Lung (tissue), 12 donors: Measurements from ENCODE around the gene KANK3. TPM values are rescaled to one million over a fixed set of nuclear protein-coding genes. Genes with fewer than 3 reads are reported as not detected.
A peak's percentile ranks its signal among the peaks of the same experiment; 100 is the strongest.
"Not testable (repeated sequence)": the region's sequence is repeated elsewhere in the genome, so short reads cannot be mapped to it uniquely, and the experiment has no call there.

Source experiments
- ATAC-seq: fragments of 200-7000 bp; cut with Tn5 transposase; one replicate; pipeline ENCODE4 v1.9.1; 2020; ENCODE audit warnings: moderate number of reproducible peaks; ENCODE audit not compliant: insufficient read depth, low FRiP score
- DNase-seq, 3 donors: peaks; one replicate each; pipeline ENCODE4 v3.0.0-alpha.2; 2013 to 2017
- H3K27ac ChIP-seq, 2 donors: one replicate each; pipeline ENCODE4 v1.5.1; 2013; ENCODE audit warnings: mild to moderate bottlenecking in 2 of 2, moderate library complexity in 2 of 2, control low read depth in 1 of 2, inconsistent platforms in 1 of 2, low read depth in 1 of 2, low read length in 1 of 2
- H3K27me3 ChIP-seq, 3 donors: one replicate each; pipeline ENCODE4 v1.5.1; 2013; ENCODE audit warnings: low read length in 2 of 3; ENCODE audit not compliant: control insufficient read depth in 3 of 3, insufficient read depth in 3 of 3
- H3K36me3 ChIP-seq, 4 donors: one replicate each; pipeline ENCODE4 v1.5.1; 2013; ENCODE audit warnings: low read length in 4 of 4, mild to moderate bottlenecking in 1 of 4, moderate library complexity in 1 of 4; ENCODE audit not compliant: control insufficient read depth in 4 of 4, insufficient read depth in 4 of 4
- H3K4me1 ChIP-seq, 5 donors: one replicate each; pipeline ENCODE4 v1.5.1; 2013; ENCODE audit warnings: low read length in 5 of 5, mild to moderate bottlenecking in 2 of 5, moderate library complexity in 1 of 5; ENCODE audit not compliant: control insufficient read depth in 5 of 5, insufficient read depth in 5 of 5
- H3K4me3 ChIP-seq: one replicate; pipeline ENCODE4 v1.5.1; 2013; ENCODE audit warnings: mild to moderate bottlenecking, control low read depth, moderate library complexity
- H3K9ac ChIP-seq, 2 donors: one replicate each; pipeline ENCODE4 v1.5.1; 2013; ENCODE audit warnings: low read length in 2 of 2, control low read depth in 1 of 2; ENCODE audit not compliant: insufficient read depth in 1 of 2
- H3K9me3 ChIP-seq, 4 donors: one replicate each; pipeline ENCODE4 v1.5.1; 2013; ENCODE audit warnings: low read length in 3 of 4, mild to moderate bottlenecking in 1 of 4, moderate library complexity in 1 of 4; ENCODE audit not compliant: control insufficient read depth in 4 of 4, insufficient read depth in 3 of 4
- WGBS, 2 donors: extraction: QIAGEN DNeasy Blood & Tissue Kit; methylation state at CpG; one replicate each; pipeline ENCODE4 v1.1.7; 2013; 5-methylcytosine and 5-hydroxymethylcytosine counted together
- polyA plus RNA-seq, 2 donors: library from polyadenylated mRNA; stranded (reverse); fragments of 200-250 nt; gene quantifications; one replicate each; pipeline ENCODE4 v1.2.1, GENCODE V29; 2013
- total RNA-seq, 2 donors: library from RNA; depleted of rRNA in 1 of 2; stranded (reverse); fragments of >200 nt in 1 of 2; gene quantifications; one replicate each; pipeline ENCODE4 v1.2.1, GENCODE V29; 2014 to 2021
- TF ChIP-seq, protein P1 (sequence below): IDR thresholded peaks from 2 replicates; pipeline ENCODE4 v1.5.1; 2012; ENCODE audit warnings: mild to moderate bottlenecking; ENCODE audit errors: control extremely low read depth, extremely low read depth
- donor health status: control.
- donor health status: control.
- donor health status: Bipolar disorder and iron deficiency.
- donor health status: healthy.
- donor health status: DM: yes; HTN: yes; CAD: no.

The KANK3 gene
- total and polyA plus RNA-seq, 4 donors = 24.0 to 42.3 (median 26.7) TPM

DNA sequence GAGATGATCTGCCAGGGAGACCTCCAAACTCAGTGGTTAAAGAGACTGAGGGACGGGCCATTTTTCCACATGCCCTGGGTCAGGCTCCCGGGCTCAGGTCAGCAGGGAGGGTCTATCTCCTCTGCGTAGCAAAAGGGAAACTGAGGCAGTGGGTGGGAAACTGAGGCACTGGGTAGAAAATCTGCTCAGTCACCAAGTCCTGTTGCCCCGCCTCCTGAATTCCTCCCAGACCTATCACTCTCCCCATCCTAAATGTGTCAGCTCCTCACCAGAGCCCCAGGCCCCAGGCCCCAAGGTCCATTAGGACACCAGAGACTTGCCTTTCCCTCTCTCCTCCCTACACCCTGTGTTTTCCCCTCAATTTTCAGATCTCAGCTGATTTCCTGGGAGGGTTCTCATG lies 37.3 kb downstream of the KANK3 start:
- ATAC-seq (no peak), DNase-seq (no peak)
- Histone ChIP-seq H3K36me3 (peaks cover 0 to 11% (median 7%) of the 10 kb centered on the region in 4 donors), H3K9ac (no peak overlapping the region), H3K4me3 (no peak overlapping the region), H3K9me3 (no peaks in the 10 kb centered on the region), H3K27me3 (no peaks in the 10 kb centered on the region), H3K4me1 (peaks cover 0 to 19% (median 4%) of the 10 kb centered on the region in 5 donors), H3K27ac (peak overlapping the region in 1 of 2 donors; percentile 17)
- 72 to 77% methylated on average over 4 of the region's 4 CpGs for WGBS, 2 donors
- TF ChIP-seq, protein P1, sequence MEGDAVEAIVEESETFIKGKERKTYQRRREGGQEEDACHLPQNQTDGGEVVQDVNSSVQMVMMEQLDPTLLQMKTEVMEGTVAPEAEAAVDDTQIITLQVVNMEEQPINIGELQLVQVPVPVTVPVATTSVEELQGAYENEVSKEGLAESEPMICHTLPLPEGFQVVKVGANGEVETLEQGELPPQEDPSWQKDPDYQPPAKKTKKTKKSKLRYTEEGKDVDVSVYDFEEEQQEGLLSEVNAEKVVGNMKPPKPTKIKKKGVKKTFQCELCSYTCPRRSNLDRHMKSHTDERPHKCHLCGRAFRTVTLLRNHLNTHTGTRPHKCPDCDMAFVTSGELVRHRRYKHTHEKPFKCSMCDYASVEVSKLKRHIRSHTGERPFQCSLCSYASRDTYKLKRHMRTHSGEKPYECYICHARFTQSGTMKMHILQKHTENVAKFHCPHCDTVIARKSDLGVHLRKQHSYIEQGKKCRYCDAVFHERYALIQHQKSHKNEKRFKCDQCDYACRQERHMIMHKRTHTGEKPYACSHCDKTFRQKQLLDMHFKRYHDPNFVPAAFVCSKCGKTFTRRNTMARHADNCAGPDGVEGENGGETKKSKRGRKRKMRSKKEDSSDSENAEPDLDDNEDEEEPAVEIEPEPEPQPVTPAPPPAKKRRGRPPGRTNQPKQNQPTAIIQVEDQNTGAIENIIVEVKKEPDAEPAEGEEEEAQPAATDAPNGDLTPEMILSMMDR = no peak

DNA sequence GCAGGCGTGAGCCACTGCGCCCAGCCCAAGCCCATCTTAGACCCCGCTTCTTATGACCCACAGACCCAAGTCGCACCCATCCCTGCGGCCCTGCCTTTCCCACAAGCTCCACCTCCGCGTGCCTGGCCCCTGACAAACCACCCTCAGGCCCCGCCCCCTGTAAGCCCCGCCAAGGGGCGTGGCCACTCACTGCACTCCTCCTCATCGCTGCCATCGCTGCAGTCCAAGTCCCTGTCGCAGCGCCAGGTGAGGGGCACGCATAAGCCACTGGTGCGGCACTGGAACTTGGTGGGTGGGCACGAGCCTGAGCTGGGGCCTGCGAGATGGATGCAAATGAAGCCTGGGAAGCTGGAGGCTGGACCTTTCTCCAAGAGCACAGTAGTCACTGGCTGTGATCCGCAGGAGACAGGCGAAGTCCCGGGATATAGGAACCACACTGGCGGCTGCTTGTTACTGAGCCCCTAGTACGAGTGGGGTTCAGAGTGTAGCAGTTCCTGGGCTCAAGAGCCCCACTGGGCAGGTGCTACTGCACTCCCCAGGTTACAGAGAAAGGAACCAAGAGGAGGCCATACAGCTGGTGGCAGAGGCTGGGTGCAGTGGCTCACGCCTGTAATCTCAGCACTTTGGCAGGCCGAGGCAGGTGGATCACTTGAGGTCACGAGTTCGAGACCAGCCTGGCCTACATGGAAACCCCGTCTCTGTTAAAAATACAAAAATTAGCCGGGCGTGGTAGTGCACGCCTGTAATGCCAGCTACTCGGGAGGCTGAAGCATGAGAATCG lies 38.0 kb downstream of the KANK3 start:
- Histone ChIP-seq H3K4me3 (no peak overlapping the region), H3K27me3 (no peaks in the 10 kb centered on the region), H3K4me1 (peaks cover 0 to 19% (median 4%) of the 10 kb centered on the region in 5 donors), H3K9ac (no peak overlapping the region), H3K27ac (no peak overlapping the region), H3K36me3 (peaks cover 0 to 8% (median 5%) of the 10 kb centered on the region in 4 donors), H3K9me3 (no peaks in the 10 kb centered on the region)
- no peak for DNase-seq
- no peak for ATAC-seq
- TF ChIP-seq, protein P1 = no peak
- 85 to 89% methylated on average over 33 of the region's 33 CpGs for WGBS, 2 donors

DNA sequence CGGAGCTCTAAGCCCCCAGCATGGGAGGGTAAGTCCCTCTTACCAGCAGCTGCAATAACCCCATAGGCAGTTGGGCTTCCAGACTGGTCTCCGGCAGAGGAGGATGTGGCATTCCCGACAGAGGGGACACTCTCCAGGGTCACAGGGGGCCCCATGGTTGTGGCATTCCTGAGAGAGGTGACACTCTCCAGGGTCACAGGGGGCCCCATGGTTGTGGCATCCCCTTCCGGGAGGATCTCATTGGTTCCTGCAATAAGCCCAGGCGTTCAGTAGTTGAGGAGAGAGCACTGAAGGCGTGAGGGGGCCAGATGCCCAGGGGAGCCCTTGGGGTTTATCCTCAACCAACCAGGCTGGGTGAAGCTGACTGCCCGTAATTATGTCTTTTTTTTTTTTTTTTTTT lies 40.3 kb downstream of the KANK3 start:
- TF ChIP-seq, protein P1 = no peak
- 73 to 75% methylated on average over 7 of the region's 7 CpGs for WGBS, 2 donors

DNA sequence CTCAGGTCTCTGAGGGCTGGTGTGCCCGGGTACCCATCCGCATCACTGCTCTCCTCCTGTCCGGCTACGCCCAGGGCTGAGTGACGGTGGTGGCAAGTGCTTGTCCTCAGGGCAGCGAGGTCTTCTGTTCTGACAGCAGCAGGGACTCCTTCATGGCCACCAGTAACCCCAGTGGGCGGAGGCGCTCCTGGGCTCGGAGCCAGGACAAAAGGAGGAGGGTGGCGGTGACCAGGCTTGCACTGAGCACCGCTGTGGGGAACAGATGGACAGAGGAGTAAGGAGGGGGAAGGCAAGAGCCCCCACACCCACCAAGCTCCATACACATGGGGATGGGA lies 40.7 kb downstream of the KANK3 start:
- no peaks in the 10 kb centered on the region for H3K9me3 ChIP-seq

More for the DNA sequence above, 40.3 kb downstream of the KANK3 start:
- H3K9ac ChIP-seq = no peak overlapping the region
- DNase-seq (no peak), ATAC-seq (no peak)
- H3K9me3 ChIP-seq = no peaks in the 10 kb centered on the region
- no peak overlapping the region for H3K27ac ChIP-seq
- peaks cover 0 to 8% (median 0%) of the 10 kb centered on the region in 4 donors for H3K36me3 ChIP-seq
- H3K4me1 ChIP-seq = peaks cover 0 to 10% (median 0%) of the 10 kb centered on the region in 5 donors
- no peak overlapping the region for H3K4me3 ChIP-seq
- no peaks in the 10 kb centered on the region for H3K27me3 ChIP-seq

DNA sequence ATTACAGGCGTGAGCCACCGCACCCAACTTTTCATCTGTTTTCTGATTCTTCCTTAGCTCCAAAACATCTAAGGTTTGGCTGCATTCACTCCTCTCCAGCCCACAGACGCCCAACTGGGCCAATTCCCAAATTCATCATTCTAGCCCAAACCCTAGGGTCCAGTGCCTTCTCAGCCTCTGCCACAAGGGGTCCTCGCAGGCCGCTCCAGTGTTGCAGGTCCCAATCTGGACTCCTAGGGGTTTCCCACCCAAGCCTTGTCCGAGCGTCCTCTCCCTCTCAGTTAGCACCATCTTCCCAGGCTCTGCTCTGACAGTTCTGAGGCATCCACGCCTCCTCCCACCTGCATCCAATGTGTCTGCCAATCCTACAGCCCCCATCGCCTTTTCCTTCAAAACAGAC lies 51.7 kb downstream of the KANK3 start:
- not testable (repeated sequence) for H3K27me3 ChIP-seq, H3K4me1 ChIP-seq, H3K27ac ChIP-seq, ATAC-seq, H3K9ac ChIP-seq, H3K36me3 ChIP-seq, DNase-seq, H3K4me3 ChIP-seq, H3K9me3 ChIP-seq
- WGBS, 2 donors = no CpG with 5 or more reads among the region's 9 CpGs

More for the DNA sequence above, 40.7 kb downstream of the KANK3 start:
- TF ChIP-seq, protein P1 = no peak
- Histone ChIP-seq H3K4me1 (peaks cover 0 to 6% (median 0%) of the 10 kb centered on the region in 5 donors), H3K4me3 (no peak overlapping the region), H3K9ac (no peak overlapping the region), H3K27ac (no peak overlapping the region), H3K36me3 (peaks cover 0 to 8% (median 0%) of the 10 kb centered on the region in 4 donors), H3K27me3 (no peaks in the 10 kb centered on the region)
- DNase-seq (no peak), ATAC-seq (peak; percentile 37)
- WGBS, 2 donors = 66 to 72% methylated on average over 11 of the region's 11 CpGs
